CD4-positive, alpha-beta T cell treated with Interleukin-2 at 100 ng/mL for 4 hours (primary cell): Measurements from ENCODE around the gene ADGRD2.

Experiments
- DNase-seq: peaks from one replicate; pipeline ENCODE4 v3.0.0-alpha.2; 2020; ENCODE audit warnings: low spot score

The ADGRD2 gene

DNA sequence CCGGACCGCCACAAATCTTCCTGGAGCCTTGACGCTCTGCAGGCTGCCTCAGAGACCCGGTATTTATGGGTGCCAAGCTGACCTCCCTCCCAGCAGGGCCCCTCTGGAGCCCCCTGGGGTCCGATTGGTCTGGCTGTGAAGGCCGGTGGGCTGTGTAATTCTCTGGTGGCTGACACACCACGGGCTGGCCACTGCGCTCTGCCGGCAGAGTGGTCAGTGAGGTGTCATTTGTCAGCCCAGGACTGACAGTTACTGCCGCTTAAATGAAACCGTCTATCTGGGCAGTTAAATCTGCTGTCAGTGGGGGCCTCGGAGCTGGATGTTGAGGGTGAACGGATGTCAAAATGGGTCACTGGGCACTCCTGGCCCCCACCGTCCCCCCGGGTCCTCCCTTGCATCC lies 46.2 kb downstream of the ADGRD2 start:
- DNase-seq = no peak

DNA sequence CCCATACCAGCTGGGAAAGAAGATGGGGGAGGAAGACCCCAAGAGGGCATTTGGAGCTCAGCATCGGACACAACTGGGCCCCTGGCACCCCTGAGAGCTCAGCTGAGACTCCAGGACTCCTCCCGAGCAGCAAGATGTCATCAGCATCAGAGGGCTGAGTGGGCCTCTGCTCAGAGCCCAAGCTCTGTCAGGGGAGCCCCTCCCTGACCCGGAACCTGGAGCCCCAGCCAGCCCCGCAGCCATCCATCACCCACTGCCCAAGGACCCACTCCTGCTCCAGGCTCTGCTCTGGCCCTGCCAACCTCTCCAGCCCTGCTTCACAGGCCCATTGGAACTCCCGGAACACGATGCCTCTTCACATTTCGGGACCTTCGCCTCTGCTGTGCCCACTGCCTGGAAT lies 47.2 kb downstream of the ADGRD2 start:
- DNase-seq = no peak

DNA sequence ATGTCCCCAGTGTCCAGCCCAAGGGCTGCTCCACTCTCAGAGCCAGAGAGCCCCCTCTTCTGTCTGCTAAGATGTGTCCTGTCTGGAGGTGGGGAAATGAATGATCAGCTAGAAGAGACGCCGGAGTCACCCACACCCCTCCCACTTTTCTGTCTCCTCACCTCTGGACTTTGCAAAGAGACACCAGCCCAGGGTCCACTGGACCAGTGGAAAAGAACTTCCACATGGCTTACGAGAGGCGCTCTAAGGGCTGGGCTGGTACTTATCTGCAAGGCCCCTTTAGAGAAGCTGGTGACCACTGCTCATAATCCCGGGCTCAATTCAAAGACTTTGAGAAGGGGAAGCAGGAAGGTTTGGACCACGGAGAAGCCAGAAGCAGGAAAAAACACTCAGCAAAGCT lies 47.8 kb downstream of the ADGRD2 start:
- DNase-seq = no peak

DNA sequence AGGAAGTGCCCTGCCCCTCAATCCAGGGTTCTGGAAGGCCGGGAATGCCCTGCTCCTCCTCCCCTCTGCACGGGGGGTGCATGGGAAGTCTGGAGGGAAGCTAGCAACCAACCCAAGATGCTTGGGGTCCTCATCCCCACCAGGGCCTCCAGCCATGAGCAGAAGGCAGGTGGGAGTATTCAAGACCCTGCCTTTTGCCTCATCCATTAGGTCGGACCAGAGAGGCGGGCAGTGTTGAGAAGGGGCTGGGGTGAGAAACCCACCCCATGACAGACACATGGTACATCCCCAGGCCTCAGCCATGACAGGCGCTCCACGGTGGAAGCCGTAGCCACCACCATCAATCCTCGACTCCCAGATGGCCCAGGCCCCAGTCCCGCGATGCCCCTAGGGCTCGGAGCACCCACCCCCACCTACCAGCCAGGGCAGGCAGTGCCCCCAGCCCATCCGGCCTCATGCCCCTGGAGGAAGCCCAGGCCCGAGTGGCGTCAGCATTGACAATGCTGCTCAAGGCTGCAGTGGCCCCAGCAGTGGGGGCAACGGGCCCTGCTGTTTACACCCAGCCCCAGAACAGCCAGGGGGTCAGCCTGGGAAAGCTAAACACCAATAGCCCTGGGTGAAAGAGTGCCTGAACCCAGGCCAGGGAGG lies 48.4 kb downstream of the ADGRD2 start:
- no peak for DNase-seq

DNA sequence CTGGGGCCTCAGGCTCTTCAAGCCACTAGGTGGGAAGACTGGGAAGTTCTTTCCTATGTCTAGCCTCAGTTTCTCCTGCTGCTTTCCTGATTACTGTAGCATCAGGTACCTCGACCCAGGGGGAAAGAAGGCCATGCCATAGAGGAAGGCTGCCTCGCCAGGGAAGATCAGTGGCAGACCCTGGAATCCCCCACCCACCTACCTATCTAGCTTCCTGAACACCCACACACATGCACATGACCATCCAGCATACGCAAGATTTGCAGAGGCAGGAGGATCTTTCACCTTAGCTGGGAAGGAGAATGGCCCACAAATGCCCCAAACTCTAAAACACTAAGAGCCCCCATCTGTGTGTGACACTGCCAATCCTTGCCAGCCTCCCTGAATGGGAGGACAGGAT lies 49.0 kb downstream of the ADGRD2 start:
- no peak for DNase-seq

DNA sequence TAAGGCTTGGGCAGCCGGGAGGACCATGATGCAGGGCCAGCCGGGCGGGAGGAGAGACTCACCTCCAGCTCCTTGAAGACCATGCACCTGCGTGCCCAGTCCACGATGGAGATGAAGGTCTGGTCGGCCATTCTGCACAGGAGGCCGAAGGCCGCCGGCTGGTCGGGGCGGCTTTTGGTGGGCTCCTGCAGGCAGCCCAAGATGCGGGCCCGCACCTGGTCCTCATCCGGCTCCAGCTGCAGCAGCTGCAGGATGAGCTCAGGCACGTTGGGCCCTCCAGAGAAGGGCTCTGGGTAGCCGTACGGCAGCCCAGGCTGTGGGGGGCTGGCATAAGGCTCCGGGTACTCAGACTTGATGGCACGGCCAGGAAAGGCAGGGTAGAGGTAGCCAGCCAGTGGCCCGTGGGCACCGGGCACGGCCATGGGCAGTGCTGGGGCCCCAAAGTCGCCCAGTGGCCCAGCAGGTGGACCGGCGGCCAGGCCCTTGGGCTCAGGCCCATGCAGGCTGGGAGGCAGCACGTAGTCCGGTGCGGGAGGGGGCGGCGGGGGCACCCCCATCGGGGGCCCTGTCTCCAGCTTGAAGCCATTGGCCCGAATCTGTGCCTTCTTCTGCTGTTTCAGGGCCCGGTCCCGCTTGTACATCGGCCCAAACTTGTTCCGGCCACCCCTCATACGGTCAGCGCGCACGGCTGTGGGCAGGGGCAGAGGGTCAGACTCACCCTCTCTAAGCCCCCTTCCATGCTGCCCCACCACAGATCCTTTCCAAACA lies 50.0 kb downstream of the ADGRD2 start:
- DNase-seq = no peak

DNA sequence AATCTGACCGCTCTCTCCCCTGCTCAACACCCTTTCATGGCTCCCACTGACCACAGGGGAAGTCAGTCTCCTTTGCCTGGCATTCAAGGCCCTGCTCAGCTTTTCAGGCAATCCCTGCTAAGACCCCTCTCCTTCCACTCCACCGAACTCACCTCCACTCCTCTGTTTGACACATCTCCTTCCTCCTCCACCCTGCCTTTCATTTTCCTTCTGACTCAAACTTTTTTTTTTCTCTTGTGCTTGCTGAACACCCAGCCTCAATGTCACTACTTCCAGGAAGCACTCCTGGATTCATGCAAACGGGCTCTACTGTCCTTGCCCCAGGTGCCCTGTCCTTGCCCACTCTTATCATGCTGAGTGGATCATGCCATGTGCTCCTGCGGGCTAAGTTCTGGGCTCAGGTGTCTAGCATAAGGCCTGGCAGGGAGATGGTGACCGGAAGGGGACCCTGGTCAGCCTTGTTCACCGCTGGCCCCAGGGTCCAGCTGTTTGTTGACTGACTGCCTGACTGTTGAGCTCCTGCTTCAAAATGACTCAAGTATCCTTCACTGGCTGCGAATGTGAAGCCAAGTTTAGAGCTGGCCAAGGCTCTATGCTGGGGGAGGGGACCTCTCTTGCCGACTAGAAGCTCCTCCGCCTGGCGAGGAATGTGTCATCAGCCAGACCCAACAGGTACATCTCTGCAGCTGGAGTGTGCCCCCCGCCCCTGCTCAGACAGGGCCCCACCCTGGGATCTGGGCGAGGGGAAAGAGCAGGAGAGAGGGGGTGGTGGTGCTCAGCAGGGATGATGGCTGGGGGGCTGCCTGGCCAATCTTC lies 50.8 kb downstream of the ADGRD2 start:
- DNase-seq = no peak

DNA sequence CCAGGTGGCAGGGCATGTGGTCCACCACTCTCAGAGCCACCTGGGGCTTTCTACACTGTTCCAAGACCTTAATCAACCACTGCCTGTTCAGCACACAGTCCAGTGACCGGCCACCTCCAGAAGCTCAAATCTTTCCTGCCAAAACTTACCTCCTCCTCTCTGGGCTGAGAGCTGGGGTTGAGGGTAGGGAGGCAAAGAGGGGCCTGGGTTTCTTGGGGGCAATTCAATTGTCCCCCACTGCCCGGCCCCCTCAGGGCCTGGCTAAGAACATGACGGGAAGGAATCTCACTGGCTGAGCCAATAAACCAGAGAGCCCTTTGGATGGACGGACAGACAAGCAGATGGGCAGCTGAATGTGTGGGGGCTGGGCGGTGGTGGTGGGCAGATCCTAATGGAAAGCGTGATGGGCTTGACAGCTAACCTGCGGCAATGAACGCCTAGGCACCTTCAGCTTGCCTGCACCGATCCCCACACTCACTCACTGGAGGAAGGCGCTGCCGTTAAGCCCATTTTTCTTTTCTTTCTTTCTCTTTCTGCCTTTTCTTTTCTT lies 51.6 kb downstream of the ADGRD2 start:
- no peak for DNase-seq

DNA sequence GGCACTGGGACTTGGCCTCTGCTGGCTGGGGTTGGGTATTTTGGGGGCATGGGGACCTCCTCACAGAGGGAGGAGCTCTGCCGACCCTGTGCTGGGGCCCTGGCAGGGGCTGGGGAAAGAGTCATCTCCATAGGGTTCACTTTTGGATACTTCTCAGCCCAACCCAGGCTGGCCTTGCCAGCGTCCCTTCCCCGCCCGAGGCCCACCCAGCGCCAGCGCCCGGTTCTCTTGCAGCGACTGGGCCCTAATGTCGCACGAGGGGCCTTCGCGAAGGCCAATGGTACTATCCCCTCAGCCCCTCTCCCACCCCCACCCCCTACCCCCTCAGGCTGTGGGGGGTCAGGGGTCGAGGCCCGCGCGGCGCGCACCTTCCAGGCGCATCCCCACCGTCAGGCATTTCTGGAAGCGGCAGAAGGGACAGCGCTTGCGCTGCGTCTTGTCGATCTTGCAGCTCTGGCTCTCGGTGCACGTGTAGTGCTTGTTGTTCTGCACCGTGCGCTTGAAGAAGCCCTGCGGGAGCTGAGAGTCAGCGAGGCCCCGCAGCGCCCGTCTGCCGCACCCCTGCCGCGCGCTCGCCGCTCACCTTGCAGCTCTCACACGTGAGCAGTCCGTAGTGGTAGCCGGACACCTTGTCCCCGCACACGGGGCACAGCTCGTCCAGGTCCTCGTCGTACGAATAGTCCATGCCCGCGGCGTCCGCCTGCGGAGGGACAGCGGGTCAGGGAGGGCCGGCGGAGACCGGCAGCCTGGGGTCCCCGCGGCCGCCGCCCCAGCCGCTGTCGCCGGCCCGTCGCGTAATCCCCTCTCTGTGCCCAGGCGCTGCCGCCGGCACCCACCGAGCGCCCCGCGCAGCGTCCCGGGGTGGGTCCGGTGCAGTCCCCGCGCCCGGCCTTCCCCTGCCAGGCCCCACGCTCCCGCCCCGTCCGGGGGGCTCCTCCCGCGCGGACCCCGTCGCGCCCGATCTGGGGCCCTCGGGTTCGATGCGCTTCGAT lies 52.8 kb downstream of the ADGRD2 start:
- no peak for DNase-seq

DNA sequence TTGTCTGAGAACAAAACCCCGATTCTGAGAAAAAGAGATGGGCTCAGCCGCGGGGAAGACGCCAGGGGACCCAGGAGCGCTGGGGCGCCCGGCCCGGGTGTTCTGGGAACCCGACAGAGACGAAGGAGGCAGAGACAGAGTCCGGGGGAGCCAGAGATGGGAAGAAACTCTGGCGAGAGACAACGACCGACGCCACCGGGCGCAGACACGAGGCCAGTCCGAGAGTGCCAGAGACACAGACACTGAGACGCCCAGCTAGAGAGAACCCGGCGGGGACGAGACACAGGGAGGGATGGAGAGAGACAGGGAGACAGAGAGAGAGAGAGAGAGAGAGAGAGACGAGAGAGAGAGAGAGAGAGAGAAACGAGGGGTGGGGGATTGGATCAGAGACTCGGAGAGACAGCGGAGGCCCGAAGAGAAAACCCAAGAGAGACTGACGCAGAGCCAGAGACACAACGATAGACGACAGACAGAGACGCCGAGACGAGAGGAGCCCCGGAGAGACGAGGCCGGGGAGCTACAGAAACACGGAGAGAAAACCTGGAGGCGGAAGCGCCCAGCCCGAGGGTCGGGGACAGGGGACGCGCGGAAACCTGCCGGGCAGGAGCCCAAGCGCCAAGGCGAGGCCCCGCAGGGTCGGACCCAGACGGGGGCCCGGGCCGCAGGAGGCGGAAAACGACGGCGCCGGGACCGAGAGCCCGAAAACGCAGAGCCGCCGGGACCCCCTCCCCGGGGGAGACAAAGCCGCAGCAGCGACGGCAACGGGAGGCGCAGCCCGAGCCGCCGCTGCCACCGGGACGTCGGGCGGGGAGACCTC lies 53.7 kb downstream of the ADGRD2 start:
- no peak for DNase-seq

DNA sequence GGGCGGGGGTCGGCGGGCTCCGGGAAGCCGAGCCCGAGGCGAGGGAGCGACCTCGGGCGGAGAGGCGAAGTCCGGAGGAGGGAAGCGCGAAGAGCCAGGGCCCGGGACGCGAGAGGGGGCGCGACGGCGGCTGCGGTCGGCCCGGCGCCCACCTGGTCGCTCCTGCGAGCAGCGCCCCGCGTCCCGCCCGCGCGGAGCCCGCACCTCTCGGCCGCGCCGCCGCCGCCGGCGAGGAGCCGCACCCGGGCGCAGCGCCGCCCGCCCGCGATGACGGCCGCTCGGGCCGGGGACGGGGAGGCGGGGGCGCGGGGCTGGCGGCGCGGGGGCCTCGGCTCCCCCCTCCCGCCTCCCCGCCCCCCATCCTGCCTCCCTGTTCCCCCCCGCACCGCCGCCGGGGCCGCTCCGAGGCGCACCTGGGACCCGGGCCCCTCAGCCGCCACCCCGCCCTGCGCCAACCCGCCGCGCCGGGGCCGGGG lies 54.3 kb downstream of the ADGRD2 start:
- DNase-seq = no peak

DNA sequence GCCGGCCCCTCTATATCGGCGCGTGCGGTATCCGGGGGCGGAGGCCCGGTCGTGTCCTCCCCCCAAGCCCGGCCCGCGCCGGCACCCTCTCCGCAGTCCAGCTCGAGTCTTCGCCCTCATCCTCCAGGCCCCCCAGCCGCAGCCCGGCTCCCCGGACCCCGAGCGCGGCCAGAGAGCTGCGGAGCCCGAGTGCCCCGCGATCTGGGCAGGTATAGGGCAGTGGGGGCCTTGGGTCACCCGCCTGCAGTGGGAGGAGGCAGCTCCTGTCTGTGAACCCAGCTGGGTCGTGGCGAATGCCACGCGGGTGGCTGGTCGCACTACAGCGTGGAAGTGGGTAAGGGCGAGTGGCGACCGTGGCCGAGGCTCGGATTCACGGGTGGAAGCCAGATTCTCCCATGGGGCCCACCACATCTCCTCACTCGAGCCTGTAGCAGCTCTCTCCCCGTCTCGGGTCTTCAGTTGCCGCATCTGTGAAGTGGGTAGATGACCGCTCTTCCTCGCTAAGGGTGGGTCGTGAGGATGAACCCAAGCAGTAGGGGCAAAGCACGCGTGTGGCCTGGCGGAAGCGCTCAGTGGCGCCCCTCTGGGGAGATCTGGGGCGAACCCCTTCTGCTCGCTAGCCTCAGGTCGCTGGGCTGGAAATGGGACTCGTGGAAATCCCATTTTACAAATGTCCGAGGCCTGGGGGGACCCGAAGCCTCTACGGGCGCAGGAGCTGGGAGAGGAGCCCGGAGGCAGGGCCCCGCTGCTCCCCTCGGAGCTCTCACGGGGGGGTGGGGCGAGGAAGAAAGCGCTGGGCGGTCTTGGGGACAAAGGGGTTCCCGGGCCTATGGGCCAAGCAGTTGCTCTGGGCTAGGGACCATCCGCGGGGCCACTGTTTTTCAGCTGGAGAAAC lies 55.0 kb downstream of the ADGRD2 start:
- DNase-seq = no peak

DNA sequence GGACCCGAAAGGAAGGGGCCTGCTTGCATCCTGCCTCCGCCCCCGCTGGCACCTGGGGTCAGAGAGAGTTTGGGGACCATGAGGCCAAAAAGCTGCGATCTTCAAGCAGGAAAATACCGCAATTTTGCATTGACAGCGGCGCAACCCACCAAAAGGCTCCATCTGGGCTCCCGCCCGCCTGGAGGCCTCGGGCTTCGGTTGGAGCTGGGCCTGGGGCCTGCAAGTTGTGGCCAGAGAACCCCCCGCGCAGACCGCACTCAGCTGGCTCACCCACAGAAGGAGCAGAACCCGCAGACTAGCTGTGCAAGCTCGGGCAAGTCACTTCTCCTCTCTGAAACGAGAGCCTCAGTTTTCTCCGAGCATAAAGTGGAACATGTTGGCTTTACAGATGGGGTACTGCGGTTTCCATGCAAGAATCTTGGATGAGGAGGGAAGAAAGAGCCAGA lies 55.7 kb downstream of the ADGRD2 start:
- DNase-seq = no peak

DNA sequence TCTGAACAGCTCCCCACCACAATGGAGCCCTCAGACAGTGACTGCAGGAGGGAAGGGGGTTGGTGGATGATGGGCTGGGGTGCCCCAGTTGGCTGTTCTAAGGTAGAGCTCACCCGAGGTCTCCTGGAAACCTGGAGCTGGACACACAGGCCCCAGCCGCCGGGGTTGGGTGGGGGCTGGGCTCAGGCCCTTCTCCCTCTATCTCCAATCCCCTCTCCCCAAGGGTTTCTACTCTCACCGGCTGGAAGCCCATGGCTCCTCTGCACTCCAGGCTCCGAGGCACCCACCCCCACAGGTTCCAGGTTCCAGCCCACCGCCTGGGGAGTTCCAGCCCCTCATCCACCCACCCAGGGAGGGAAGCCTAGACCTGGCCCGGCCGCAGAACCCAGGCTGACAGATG lies 56.2 kb downstream of the ADGRD2 start:
- DNase-seq = no peak

DNA sequence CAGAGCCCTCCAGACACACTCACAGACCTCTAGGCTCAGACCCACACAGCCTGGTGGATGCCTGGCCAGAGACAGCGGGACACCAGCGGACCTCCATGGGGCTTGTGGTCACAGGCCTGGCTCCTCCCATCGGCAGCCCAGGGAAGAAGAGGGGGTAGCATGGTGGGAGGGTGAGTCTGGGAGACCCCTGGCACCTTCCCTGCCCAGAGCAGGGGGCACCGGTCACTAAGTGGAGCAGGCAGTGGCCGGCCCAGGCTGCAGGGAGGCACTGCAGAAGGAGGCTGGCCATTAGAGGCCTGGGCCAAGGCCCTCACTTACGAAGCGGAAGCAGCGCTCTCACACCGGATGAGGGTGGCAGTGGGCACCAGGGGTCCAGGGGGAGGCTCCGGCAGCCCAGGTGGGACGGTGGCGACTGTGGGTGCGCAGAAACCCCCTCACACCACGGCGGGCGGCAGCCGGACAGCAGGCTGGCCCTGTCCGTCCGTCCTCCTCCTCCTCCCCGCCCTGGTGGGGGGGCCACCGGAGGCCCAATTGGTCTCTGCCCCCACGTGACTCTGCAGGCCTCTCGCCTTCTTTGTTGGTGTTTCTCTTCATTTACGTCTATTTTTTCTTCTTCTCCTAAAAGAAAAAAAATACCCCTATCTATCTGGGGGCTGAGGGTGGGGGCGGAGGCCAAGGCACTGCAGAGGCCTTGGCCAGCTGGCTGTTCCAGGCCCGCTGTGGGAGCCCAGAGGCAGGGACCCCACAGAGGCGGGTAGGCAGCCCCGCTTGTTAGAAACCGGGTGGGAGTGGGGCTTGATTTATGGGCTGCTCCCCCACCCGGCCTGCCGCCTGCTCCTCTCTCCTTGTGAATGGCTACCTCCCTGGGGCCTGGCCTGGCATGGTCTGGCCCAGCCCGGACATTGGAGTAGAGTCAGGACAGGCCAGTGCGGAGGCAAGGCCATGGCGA lies 57.0 kb downstream of the ADGRD2 start, which contains the start of gene NR5A1:
TSS of gene NR5A1 (minus strand) at position 469 of the 949 bp plus-strand sequence. CDS start 4,004 bp downstream, outside the sequence.
- DNase-seq = no peak

DNA sequence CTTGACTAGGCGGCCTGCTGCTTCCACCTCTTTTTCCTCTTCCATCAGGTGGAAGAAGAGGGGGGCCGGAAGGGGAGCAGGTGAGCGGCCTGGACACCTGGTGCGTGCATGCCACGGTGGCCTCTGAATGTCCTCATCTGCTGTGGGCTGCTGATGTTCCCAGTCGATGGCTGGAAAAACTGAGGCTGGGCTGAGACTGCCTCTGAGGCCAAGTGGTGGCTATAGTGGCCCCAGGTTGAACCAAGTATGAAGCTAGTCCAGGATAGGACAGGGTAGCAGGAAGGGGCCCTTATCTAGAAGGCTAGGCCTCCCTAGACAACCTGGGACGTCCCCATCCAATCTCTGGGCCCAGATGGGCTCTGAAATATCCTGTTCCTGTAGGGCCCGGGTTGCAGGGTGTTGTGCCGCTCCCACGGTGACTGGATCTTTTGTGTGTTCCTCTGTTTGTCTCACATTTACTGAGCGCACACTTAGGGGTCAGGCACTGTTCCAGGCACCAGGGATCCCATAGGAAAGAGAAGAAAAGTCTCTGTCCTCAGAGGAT lies 57.7 kb downstream of the ADGRD2 start:
- DNase-seq = no peak

DNA sequence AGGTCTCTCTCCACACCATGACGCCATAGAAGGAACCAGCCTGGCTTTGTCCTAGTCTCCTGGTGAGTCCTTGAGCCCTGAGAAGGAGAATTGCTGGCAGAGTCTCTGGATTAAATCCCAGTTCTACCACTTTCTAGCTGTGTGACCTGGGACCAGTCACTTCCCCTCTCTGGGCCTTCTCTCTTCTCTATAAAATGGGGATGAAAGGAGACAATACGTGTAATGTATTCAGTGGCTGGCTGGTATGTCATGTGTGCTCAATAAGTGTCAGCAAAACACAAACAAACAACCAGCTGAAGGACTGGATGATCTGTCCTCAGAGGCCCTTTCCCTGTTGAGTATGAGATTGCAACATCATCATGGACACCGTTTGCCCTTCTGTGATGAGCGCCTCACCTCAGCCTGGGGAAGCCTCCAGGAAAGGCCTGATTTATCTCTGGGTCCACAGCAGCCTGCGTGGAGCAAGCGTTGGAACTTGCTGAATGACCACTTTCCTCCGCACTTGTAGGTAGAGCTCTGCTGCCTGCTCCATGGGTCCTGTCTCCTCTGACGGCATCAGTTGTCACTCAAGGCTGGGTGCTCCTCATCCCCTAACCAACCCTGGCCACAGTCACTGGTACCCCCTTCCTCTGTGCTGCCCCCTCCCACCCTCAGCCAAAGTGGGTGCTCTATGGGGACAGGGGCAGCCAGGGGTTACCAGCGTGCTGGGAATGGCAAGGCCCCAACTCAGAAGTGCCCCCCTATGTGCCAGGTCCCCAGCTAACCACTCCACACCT lies 60.6 kb downstream of the ADGRD2 start:
- no peak for DNase-seq
